GM18868 (cell line): ENCODE measurements around the gene NETO1.
A peak's percentile ranks its signal among the peaks of the same experiment; 100 is the strongest.

Source experiments
- ATAC-seq: cut with Tn5 transposase; IDR thresholded peaks from one replicate; pipeline ENCODE4 v1.9.1; 2021; ENCODE audit warnings: mild to moderate bottlenecking, moderate library complexity; ENCODE audit not compliant: unreplicated experiment

NETO1 gene

GRCh38 chr18:72846736-72847533 is 20.9 kb downstream of the NETO1 start:
- ATAC-seq = no peak

- ATAC-seq = no peak
These were observed 24.0 kb downstream of the NETO1 start for GRCh38 chr18:72843743-72844142.

GRCh38 chr18:72840109-72840508 is 27.7 kb downstream of the NETO1 start:
- ATAC-seq = no peak

GRCh38 chr18:72834731-72835130 is 33.1 kb downstream of the NETO1 start:
- ATAC-seq = no peak

- ATAC-seq = no peak
These were observed 34.3 kb downstream of the NETO1 start for GRCh38 chr18:72833471-72833870.

- ATAC-seq = no peak
These were observed 37.7 kb downstream of the NETO1 start for GRCh38 chr18:72830109-72830508.

- ATAC-seq = no peak
These were observed 39.2 kb downstream of the NETO1 start for GRCh38 chr18:72828601-72829000.

GRCh38 chr18:72826736-72827135 is 41.1 kb downstream of the NETO1 start:
- no peak for ATAC-seq

- no peak for ATAC-seq
These were observed 44.4 kb downstream of the NETO1 start for GRCh38 chr18:72823345-72823744.

GRCh38 chr18:72822202-72822601 is 45.6 kb downstream of the NETO1 start:
- no peak for ATAC-seq

- no peak for ATAC-seq
These were observed 47.2 kb downstream of the NETO1 start for GRCh38 chr18:72820571-72820970.

- ATAC-seq = no peak
These were observed 48.7 kb downstream of the NETO1 start for GRCh38 chr18:72819050-72819449.

GRCh38 chr18:72811047-72811446 is 56.7 kb downstream of the NETO1 start:
- ATAC-seq = peak; percentile 98

- no peak for ATAC-seq
These were observed 59.1 kb downstream of the NETO1 start for GRCh38 chr18:72808680-72809079.

GRCh38 chr18:72799106-72799505 is 68.7 kb downstream of the NETO1 start:
- ATAC-seq = no peak

- no peak for ATAC-seq
These were observed 84.3 kb downstream of the NETO1 start for GRCh38 chr18:72783530-72783929.

- no peak for ATAC-seq
These were observed 92.9 kb downstream of the NETO1 start for GRCh38 chr18:72774914-72775313.

GRCh38 chr18:72772916-72773315 is 94.9 kb downstream of the NETO1 start:
- no peak for ATAC-seq

GRCh38 chr18:72768681-72769229 is 99.0 kb downstream of the NETO1 start:
- ATAC-seq = no peak

- ATAC-seq = peak; percentile 80
These were observed 105.2 kb downstream of the NETO1 start for GRCh38 chr18:72762515-72763122.

- no peak for ATAC-seq
These were observed 115.6 kb downstream of the NETO1 start for GRCh38 chr18:72752220-72752619.

GRCh38 chr18:72742002-72742401 is 125.8 kb downstream of the NETO1 start:
- no peak for ATAC-seq
